Small intestine (tissue), 7 donors: ENCODE results near the gene GBX1. TPM values are rescaled to one million over a fixed set of nuclear protein-coding genes. Genes with fewer than 3 reads are reported as not detected.

Source experiments
- DNase-seq, 2 donors: peaks; one replicate each; pipeline versions ENCODE4 v3.0.0 to v3.0.0-alpha.2; 2013
- FAIRE-seq: peaks from 2 replicates; lab custom pipeline; 2012; peaks lifted over from hg19 to GRCh38; lab: Jason Lieb, UNC
- H3K27ac ChIP-seq, 3 donors: one replicate each; pipeline ENCODE4 v1.5.1; 2013; ENCODE audit warnings: low read length in 2 of 3, mild to moderate bottlenecking in 2 of 3, control low read depth in 1 of 3, inconsistent platforms in 1 of 3, low read depth in 1 of 3, moderate library complexity in 1 of 3
- H3K27me3 ChIP-seq, 3 donors: one replicate each; pipeline ENCODE4 v1.6.1; 2013; ENCODE audit warnings: low read length in 3 of 3, inconsistent platforms in 1 of 3; ENCODE audit not compliant: control insufficient read depth in 3 of 3, insufficient read depth in 3 of 3
- H3K36me3 ChIP-seq, 3 donors: one replicate each; pipeline ENCODE4 v1.6.1; 2013; ENCODE audit warnings: low read length in 3 of 3, inconsistent platforms in 1 of 3, low read depth in 1 of 3, mild to moderate bottlenecking in 1 of 3, moderate library complexity in 1 of 3; ENCODE audit not compliant: control insufficient read depth in 3 of 3, insufficient read depth in 2 of 3
- H3K4me1 ChIP-seq, 3 donors: one replicate each; pipeline ENCODE4 v1.6.1; 2013; ENCODE audit warnings: low read length in 2 of 3, inconsistent platforms in 1 of 3, low read depth in 1 of 3, mild to moderate bottlenecking in 1 of 3, moderate library complexity in 1 of 3; ENCODE audit not compliant: control insufficient read depth in 3 of 3, insufficient read depth in 2 of 3
- H3K4me3 ChIP-seq, 3 donors: one replicate each; pipeline ENCODE4 v1.5.1; 2013; ENCODE audit warnings: low read length in 3 of 3, control low read depth in 1 of 3, inconsistent platforms in 1 of 3, low read depth in 1 of 3, mild to moderate bottlenecking in 1 of 3, moderate library complexity in 1 of 3
- H3K9me3 ChIP-seq, 2 donors: one replicate each; pipeline ENCODE4 v1.6.1; 2013; ENCODE audit warnings: low read depth in 1 of 2, low read length in 1 of 2; ENCODE audit not compliant: control insufficient read depth in 2 of 2, insufficient read depth in 1 of 2
- WGBS, 3 donors: extraction: QIAGEN DNeasy Blood & Tissue Kit; methylation state at CpG; one replicate each; pipeline ENCODE4 v1.1.7; 2013; 5-methylcytosine and 5-hydroxymethylcytosine counted together
- polyA plus RNA-seq, 4 donors: library from polyadenylated mRNA; stranded (reverse) in 3 of 4; unstranded in 1 of 4; fragments of 200-250 nt in 3 of 4; fragments of 120-200 nt in 1 of 4; gene quantifications; one replicate each; pipeline versions ENCODE4 v1.2.1 to v1.2.3, GENCODE V29; 2013
- donor health status: healthy with polysubstance abuse.
- donor health status: control.
- donor health status: control.
- donor health status: Bipolar disorder and iron deficiency.
- donor health status: healthy.

Gene GBX1
- polyA plus RNA-seq, 4 donors = 0.06 TPM; not detected in 3

GRCh38 chr7:151173386-151174245 is 6.1 kb upstream of the GBX1 start:
- no peaks in the 10 kb centered on the region for H3K4me1 ChIP-seq
- 83 to 87% (median 86%) methylated on average over 42 to 43 of the region's 43 CpGs for WGBS, 3 donors
- no peak overlapping the region for H3K27ac ChIP-seq
- no peak overlapping the region for H3K4me3 ChIP-seq
- no peaks in the 10 kb centered on the region for H3K36me3 ChIP-seq
- no peak for DNase-seq
- H3K27me3 ChIP-seq = peaks cover 0 to 60% (median 0%) of the 10 kb centered on the region in 3 donors
- peaks cover 0 to 19% of the 10 kb centered on the region in 2 donors for H3K9me3 ChIP-seq
- FAIRE-seq = no peak

GRCh38 chr7:151172273-151173141 is 5.0 kb upstream of the GBX1 start:
- FAIRE-seq = no peak
- WGBS, 3 donors = 19 to 22% (median 20%) methylated on average over 42 of the region's 42 CpGs
- H3K27me3 ChIP-seq = peaks cover 0 to 67% (median 6%) of the 10 kb centered on the region in 3 donors

GRCh38 chr7:151168787-151169162 is 1.3 kb upstream of the GBX1 start:
- no peak for FAIRE-seq
- H3K9me3 ChIP-seq = peaks cover 0 to 11% of the 10 kb centered on the region in 2 donors
- WGBS, 3 donors = 35 to 48% (median 44%) methylated on average over 10 of the region's 10 CpGs
- peaks cover 0 to 4% (median 0%) of the 10 kb centered on the region in 3 donors for H3K4me1 ChIP-seq
- no peak overlapping the region for H3K4me3 ChIP-seq
- peaks cover 10 to 73% (median 21%) of the 10 kb centered on the region in 3 donors for H3K27me3 ChIP-seq
- no peak for DNase-seq
- H3K27ac ChIP-seq = no peak overlapping the region
- no peaks in the 10 kb centered on the region for H3K36me3 ChIP-seq

More at GRCh38 chr7:151172273-151173141, 5.0 kb upstream of the GBX1 start:
- H3K36me3 ChIP-seq = no peaks in the 10 kb centered on the region
- peaks cover 0 to 2% (median 0%) of the 10 kb centered on the region in 3 donors for H3K4me1 ChIP-seq
- no peak overlapping the region for H3K27ac ChIP-seq
- peak; percentile 64 to 81 for DNase-seq
- H3K9me3 ChIP-seq = peaks cover 0 to 19% of the 10 kb centered on the region in 2 donors
- no peak overlapping the region for H3K4me3 ChIP-seq

GRCh38 chr7:151168003-151168786 is 701 bp upstream of the GBX1 start:
- FAIRE-seq (no peak), DNase-seq (peak; percentile 25 to 75)
- Histone ChIP-seq H3K4me1 (peaks cover 0 to 4% (median 0%) of the 10 kb centered on the region in 3 donors), H3K36me3 (no peaks in the 10 kb centered on the region), H3K9me3 (peaks cover 0 to 5% of the 10 kb centered on the region in 2 donors), H3K4me3 (peak overlapping the region in 1 of 3 donors; percentile 53), H3K27me3 (peaks cover 10 to 68% (median 21%) of the 10 kb centered on the region in 3 donors), H3K27ac (no peak overlapping the region)
- 1 to 2% (median 1%) methylated on average over 42 to 52 of the region's 52 CpGs for WGBS, 3 donors

GRCh38 chr7:151166629-151167196 is 781 bp downstream of the GBX1 start:
- Histone ChIP-seq H3K27ac (no peak overlapping the region), H3K27me3 (peaks cover 10 to 63% (median 25%) of the 10 kb centered on the region in 3 donors), H3K36me3 (no peaks in the 10 kb centered on the region), H3K9me3 (no peaks in the 10 kb centered on the region), H3K4me3 (peak overlapping the region in 1 of 3 donors; percentile 53), H3K4me1 (peaks cover 0 to 4% (median 0%) of the 10 kb centered on the region in 3 donors)
- 8 to 13% (median 10%) methylated on average over 27 to 31 of the region's 31 CpGs for WGBS, 3 donors
- FAIRE-seq (no peak), DNase-seq (no peak)

GRCh38 chr7:151161757-151162156 is 5.7 kb downstream of the GBX1 start:
- Histone ChIP-seq H3K27ac (no peak overlapping the region), H3K36me3 (no peaks in the 10 kb centered on the region), H3K9me3 (no peaks in the 10 kb centered on the region), H3K4me3 (no peak overlapping the region), H3K27me3 (peaks cover 3 to 44% (median 21%) of the 10 kb centered on the region in 3 donors), H3K4me1 (peaks cover 0 to under 1% (median 0%) of the 10 kb centered on the region in 3 donors)
- DNase-seq (no peak), FAIRE-seq (no peak)
- 34 to 62% (median 48%) methylated on average over 1 of the region's 1 CpG for WGBS, 3 donors

- DNase-seq (peak in 1 of 2 donors; percentile 12), FAIRE-seq (no peak)
- Histone ChIP-seq H3K27me3 (peaks cover 2 to 17% (median 2%) of the 10 kb centered on the region in 3 donors), H3K27ac (no peak overlapping the region), H3K4me3 (no peak overlapping the region), H3K9me3 (no peaks in the 10 kb centered on the region), H3K4me1 (no peaks in the 10 kb centered on the region), H3K36me3 (no peaks in the 10 kb centered on the region)
- 43 to 59% (median 52%) methylated on average over 7 of the region's 7 CpGs for WGBS, 3 donors
Measured at GRCh38 chr7:151157645-151158329, 9.7 kb downstream of the GBX1 start.
